B cell (primary cell): ENCODE results near the gene TNFRSF1A. TPM values are rescaled to one million over a fixed set of nuclear protein-coding genes. Genes with fewer than 3 reads are reported as not detected.

Source experiments
- polyA plus RNA-seq: library from polyadenylated mRNA; depleted of rRNA; stranded (reverse); fragments of >200 nt; gene quantifications from 2 replicates; pipeline ENCODE4 v1.2.3, GENCODE V29; 2012
- small RNA-seq: library from RNA; depleted of rRNA; stranded (forward); fragments of <200 nt; gene quantifications from one replicate; pipeline ENCODE3, GENCODE V24; 2012; ENCODE audit warnings: low replicate concordance, low read depth; ENCODE audit not compliant: insufficient read length
- total RNA-seq, 2 donors: library from RNA; stranded (reverse); fragments of 120-200 nt in 1 of 2; gene quantifications; 1 replicate in 1 of 2; 2 replicates in 1 of 2; pipeline versions ENCODE4 v1.2.3 to v1.2.4, GENCODE V29; 2013 to 2022

Gene TNFRSF1A
- total and polyA plus RNA-seq, 2 donors (not counting 1 experiment from before 2014, with no cell fraction given): 0.59 to 1.6 TPM

Small RNAs within 50 kb of the gene (small RNA-seq; reads per million reads assigned to genes)
- not detected for gene RN7SL391P

Other genes with a start within 250 kb of the TNFRSF1A start
- gene VWF, start 217.4 kb downstream of the TNFRSF1A start, total RNA-seq: not detected in 2 replicates
- 0.03 TPM in 1 of 2 replicates, not detected in the other for gene VWF, start 217.4 kb downstream of the TNFRSF1A start, polyA plus RNA-seq
- gene CD9, start 141.7 kb downstream of the TNFRSF1A start, total RNA-seq: 12.8 and 13.8 TPM in 2 replicates
- 7.2 and 27.8 TPM in 2 replicates for gene CD9, start 141.7 kb downstream of the TNFRSF1A start, polyA plus RNA-seq
- gene PLEKHG6, start 31.4 kb downstream of the TNFRSF1A start, total RNA-seq: not detected in 2 replicates
- gene PLEKHG6, start 31.4 kb downstream of the TNFRSF1A start, polyA plus RNA-seq: not detected in 2 replicates
- gene SCNN1A, start 33.5 kb upstream of the TNFRSF1A start, total RNA-seq: 0.20 TPM in 1 of 2 replicates, not detected in the other
- gene SCNN1A, start 33.5 kb upstream of the TNFRSF1A start, polyA plus RNA-seq: not detected in 2 replicates
- 1.2 TPM in 1 of 2 replicates, not detected in the other for gene LTBR, start 42.1 kb upstream of the TNFRSF1A start, total RNA-seq
- 0.63 and 1.1 TPM in 2 replicates for gene LTBR, start 42.1 kb upstream of the TNFRSF1A start, polyA plus RNA-seq
- gene CD27, start 102.9 kb upstream of the TNFRSF1A start, total RNA-seq: 116 TPM in 2 replicates
- gene CD27, start 102.9 kb upstream of the TNFRSF1A start, polyA plus RNA-seq: 34.0 and 102 TPM in 2 replicates
- gene TAPBPL, start 110.0 kb upstream of the TNFRSF1A start, total RNA-seq: 71.2 and 80.5 TPM in 2 replicates
- 73.3 and 103 TPM in 2 replicates for gene TAPBPL, start 110.0 kb upstream of the TNFRSF1A start, polyA plus RNA-seq
- 98.9 and 108 TPM in 2 replicates for gene VAMP1, start 128.6 kb upstream of the TNFRSF1A start, total RNA-seq
- gene VAMP1, start 128.6 kb upstream of the TNFRSF1A start, polyA plus RNA-seq: 62.4 and 94.6 TPM in 2 replicates
- 72.6 and 75.6 TPM in 2 replicates for gene MRPL51, start 151.2 kb upstream of the TNFRSF1A start, total RNA-seq
- 18.6 and 19.0 TPM in 2 replicates for gene MRPL51, start 151.2 kb upstream of the TNFRSF1A start, polyA plus RNA-seq
- gene NCAPD2, start 152.0 kb upstream of the TNFRSF1A start, total RNA-seq: 41.1 and 42.1 TPM in 2 replicates
- gene NCAPD2, start 152.0 kb upstream of the TNFRSF1A start, polyA plus RNA-seq: 18.4 and 19.9 TPM in 2 replicates
- 499 and 507 TPM in 2 replicates for gene GAPDH, start 192.4 kb upstream of the TNFRSF1A start, total RNA-seq
- gene GAPDH, start 192.4 kb upstream of the TNFRSF1A start, polyA plus RNA-seq: 487 and 951 TPM in 2 replicates
- gene IFFO1, start 214.0 kb upstream of the TNFRSF1A start, total RNA-seq: 56.1 and 57.7 TPM in 2 replicates
- 67.8 and 79.0 TPM in 2 replicates for gene IFFO1, start 214.0 kb upstream of the TNFRSF1A start, polyA plus RNA-seq
- 65.4 and 70.4 TPM in 2 replicates for gene NOP2, start 226.2 kb upstream of the TNFRSF1A start, total RNA-seq
- gene NOP2, start 226.2 kb upstream of the TNFRSF1A start, polyA plus RNA-seq: 73.4 and 134 TPM in 2 replicates